HG02870 (cell line): Measurements from ENCODE around the gene PPP4R3B.
"Not testable (repeated sequence)": the region's sequence is repeated elsewhere in the genome, so short reads cannot be mapped to it uniquely, and the experiment has no call there.

Source experiments
- ATAC-seq: cut with Tn5 transposase; IDR thresholded peaks from one replicate; pipeline ENCODE4 v1.9.1; 2021; ENCODE audit warnings: mild to moderate bottlenecking, moderate library complexity; ENCODE audit not compliant: unreplicated experiment

Gene PPP4R3B

DNA sequence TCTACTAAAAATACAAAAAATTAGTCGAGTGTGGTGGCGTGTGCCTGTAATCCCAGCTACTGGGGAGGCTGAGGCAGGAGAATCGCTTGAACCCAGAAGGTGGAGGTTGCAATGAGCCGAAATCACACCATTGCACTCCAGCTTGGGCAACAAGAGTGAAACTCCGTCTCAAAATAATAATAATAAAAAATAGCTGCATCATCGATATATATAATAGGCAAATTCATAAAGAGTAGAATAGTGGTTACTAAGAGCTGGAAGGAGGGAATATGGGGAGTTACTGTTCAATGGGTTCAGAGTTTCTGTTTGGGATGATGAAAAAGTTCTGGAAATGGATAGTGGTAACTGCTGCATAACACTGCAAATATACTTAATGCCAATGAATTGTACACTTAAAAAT is 20.6 kb downstream of the PPP4R3B start:
- not testable (repeated sequence) for ATAC-seq

DNA sequence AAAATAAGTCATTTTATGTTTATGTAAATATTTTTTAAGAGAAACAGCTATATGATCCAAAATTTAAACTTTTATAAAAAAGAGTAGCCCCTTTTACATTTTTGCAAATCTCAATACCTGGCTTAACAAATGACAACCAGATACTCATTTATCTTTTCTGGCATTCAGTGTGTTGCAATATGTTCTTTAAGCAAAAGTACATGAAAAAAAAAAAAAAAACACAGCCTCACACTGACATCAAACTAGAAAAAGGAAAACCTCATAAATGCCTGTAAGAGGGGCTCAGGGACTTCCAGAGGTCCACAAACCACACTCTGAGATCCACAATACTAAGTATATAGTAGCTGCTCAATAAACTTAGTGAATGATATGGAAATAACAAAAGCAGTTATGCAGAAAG is 21.9 kb downstream of the PPP4R3B start:
- no peak for ATAC-seq

DNA sequence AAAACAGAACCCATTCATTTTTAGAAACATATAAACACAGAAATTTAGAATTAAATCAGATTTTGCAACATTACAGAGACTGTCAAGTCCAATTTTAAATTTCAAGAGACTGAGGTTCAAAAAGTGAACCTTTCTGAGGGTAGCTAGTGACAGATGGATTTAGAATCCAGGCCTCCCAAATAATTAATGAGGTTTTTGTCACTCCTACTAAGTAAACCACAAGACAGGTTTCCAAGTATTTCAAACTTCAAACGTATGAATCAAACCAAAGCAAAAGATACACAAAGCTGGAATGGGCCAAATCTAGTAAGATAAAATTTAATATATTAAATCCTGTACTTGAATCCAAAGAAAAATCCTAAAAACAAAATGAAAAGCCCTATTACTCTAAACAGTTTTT is 25.3 kb downstream of the PPP4R3B start:
- ATAC-seq: no peak

DNA sequence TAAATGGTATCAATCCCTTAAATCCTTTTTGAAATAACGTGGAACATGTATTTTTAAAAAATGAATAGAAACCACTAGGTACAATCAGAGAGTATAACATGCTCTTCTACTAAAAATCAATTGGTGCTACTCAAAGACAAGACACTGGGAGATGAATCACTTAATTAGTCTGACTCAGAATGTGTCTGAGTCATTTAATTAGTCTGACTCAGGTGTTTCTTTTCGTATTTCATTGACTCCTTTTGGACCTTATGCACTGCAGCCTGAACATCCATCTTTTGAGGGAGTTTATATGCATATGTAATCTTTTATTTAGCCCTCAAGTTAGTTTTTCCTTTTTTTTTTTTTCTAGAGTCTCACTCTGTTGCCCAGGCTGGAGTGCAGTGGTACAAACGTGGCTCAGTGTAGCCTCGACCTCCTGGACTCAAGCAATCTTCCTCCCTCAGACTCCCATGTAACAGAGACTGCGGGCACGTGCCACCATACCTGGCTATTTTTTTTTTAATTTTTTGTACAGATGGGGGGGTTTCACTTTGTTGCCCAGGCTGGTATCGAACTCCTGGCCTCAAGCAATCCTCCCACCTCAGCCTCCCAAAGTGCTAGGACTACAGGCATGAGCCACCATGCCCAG is 26.5 kb downstream of the PPP4R3B start:
- peak; percentile 94 for ATAC-seq

DNA sequence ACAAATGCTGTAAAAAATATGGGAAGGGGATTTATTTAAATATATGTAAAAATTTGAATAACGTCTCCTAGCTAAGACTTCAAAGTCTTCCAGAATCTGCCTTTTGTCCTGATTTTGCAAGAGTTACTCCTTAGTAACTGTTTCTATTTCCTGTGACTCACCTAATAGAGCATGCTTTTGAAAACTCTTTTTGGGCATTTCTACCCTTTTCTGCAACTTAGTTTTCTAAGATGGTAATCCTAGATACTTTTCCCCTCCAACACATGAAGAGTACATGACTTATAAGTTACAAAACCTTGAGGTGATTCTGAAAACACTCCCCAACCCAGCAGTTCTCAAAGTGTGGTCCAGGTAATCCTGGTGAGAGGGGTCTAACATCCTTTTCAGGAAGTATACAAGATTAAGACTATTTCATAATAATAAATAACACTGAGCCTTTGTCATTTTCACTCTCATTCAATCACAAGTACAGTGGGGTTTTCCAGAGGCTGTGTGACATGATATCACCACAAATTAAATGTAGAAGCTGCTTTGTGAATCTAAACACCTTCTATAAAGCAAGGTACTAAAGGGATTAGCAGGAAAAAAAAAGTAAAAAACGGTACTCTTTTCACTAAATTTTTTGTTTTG is 31.9 kb downstream of the PPP4R3B start:
- ATAC-seq: no peak

DNA sequence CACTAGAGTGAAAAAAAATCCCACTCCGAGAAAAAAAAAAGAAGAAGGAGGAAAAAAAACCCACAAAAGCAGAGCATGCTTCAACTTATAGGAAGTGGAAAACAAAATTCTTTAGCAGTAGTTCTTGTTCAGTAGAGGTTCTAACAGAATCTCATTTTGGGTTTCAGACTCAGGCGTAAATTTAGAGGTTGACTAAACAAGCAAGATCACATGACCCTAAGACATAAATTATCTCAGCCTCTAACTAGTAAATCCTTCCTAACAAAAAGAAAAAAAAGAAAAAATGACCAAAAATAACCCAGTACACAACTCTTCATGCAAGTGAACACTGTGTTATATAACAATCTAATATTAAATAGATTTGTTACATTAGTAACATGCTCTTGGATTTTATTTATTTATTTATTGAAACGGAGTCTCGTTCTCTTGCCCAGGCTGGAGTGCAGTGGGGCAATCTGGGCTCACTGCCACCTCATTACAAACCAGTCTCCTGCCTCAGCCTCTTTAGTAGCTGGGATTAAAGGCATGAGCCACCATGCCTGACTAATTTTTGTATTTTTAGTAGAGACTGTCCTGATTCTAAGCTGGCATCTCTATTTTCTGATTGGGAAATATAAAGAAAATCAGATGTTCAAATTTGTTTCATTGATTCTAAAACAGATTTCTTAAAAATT is 35.4 kb downstream of the PPP4R3B start:
- ATAC-seq: no peak

DNA sequence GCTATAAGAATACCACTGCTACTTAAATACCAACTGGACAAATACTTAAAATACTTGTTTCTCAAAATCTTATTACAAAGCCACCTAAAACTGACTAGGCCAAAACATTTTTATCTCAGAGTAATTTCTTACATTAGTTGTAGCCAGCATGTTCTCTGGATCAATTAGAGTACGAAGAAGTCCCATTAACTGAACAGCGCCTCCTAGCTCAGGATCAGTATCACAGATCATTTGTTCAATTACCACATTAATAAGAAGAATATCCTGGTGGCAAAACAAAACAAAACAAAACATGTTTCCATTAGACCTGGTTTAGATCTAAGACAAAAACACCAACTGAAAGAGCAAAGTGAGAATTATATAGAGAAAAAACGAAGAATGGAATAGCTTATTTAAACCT is 36.0 kb downstream of the PPP4R3B start:
- no peak for ATAC-seq

DNA sequence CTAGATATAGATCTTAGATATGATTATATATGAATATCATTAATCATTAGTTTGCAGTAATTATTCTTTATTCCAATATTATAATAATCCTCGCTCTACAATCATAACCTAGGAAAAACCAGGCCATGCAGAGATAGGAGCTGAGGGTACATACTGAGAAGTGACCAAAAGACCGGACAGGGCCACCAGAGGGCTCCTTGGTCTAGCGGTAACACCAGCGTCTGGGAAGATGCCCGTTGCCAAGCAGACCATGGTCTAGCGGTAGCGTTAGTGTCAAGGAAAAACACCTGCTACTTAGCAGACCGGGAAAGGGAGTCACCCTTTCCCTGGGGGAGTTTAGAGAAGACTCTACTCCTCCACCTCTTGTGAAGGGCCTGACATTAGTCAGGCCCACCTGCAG is 48.4 kb downstream of the PPP4R3B start:
- not testable (repeated sequence) for ATAC-seq

DNA sequence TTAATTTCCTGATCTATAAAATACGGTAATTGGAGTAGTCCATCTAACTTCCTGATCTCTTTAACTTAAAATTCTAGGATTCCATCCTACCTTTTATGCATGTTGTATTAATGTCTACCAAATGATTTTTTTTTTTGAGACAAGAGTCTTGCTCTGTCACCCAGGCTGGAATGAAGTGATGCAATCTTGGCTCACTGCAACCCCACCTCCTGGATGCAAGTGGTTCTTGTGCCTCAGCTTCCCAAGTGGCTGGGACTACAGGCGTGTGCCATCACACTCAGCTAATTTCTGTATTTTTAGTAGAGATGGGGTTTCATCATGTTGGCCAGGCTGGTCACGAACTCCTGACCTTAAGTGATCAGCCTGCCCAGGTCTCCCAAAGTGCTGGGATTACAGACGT is 50.1 kb downstream of the PPP4R3B start:
- no peak for ATAC-seq

DNA sequence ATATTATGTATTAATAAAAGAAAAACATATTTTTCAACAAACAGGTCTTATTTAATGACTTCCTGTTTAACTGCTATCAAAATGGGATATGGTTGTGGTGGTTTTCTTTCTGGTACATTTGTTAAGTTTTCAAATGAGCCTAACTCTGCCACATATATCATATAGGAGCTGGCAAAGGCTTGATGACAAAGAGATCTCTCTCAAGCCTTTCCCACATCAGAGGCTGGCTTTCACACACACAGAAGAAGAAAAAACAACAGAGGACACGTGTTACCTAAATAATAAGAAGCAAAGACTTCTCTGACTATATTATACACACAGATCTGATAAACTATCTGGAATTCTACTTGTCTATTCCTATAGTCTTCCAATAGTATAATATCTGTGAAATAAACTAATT is 51.8 kb downstream of the PPP4R3B start:
- ATAC-seq: no peak

DNA sequence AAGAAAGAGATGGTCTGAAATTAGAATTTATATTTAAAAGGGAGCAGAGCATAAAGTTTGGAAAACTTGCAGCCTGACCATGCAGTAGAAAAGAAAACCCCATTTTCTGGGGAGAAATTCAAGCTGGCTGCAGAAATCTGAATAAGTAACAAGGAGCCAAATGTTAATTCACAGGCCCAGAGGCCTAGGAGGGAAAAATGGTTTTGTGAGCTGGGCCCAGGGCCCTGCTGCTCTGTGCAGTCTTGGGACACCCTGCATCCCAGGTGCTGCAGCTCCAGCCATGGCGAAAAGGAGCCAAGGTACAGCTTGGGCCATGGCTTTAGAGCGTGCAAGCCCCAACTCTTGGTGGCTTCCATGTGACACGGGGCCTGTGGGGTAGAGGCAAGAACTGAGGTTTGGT is 56.6 kb downstream of the PPP4R3B start:
- ATAC-seq: no peak

DNA sequence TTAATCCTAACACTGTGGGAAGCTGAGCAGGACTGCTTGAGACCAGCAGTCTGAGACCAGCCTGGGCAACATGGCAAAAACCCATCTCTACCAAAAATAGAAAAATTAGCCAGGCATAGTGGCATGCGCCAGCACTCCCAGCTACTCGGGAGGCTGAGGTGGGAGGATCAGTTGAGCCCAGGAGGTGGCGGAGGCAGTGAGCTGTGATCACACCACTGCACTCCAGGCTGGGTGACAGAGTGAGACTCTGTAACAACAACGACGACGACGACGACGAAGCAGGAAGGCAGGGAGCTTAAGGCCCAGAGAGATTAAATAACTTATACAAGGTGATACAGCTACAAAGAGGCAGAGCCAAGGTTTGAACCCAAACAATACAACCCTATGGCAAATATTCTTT is 60.6 kb downstream of the PPP4R3B start:
- ATAC-seq: no peak

DNA sequence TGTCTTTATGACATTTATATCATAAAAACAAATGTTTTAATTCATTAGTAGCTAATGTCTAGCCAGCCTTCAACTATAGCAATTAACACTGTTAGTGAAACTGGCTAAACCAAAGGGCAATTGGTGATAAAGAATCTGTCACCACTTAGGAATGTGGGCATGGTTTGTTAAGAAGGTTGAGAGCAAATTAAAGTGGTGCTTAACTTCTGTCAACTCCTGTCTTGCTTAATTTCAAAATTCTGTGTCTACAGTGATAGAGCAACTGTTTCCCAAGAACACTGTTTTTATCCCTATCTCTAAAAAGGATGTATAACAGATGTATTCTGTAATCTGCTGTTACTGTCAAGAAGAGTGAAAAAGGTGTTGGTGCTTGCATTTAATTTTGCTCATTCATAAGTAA is 61.4 kb downstream of the PPP4R3B start:
- no peak for ATAC-seq

DNA sequence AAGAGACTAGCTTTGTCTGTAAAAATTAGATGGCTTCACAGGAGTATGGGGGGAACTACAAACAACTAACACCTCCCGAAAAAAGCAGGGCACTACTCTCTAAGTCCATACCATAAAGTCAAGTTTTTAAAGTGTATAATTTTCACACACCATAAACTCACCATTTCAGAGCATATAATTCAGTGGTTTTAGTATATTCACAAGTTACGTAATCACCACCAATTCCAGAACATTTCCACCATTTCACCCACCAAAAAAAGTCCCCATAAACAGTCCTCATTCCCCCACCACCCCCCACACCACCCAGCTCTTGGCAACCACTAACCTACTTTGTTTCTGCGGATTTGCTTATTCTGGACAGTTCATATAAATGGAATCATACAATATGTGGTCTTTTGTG is 64.1 kb downstream of the PPP4R3B start:
- no peak for ATAC-seq

DNA sequence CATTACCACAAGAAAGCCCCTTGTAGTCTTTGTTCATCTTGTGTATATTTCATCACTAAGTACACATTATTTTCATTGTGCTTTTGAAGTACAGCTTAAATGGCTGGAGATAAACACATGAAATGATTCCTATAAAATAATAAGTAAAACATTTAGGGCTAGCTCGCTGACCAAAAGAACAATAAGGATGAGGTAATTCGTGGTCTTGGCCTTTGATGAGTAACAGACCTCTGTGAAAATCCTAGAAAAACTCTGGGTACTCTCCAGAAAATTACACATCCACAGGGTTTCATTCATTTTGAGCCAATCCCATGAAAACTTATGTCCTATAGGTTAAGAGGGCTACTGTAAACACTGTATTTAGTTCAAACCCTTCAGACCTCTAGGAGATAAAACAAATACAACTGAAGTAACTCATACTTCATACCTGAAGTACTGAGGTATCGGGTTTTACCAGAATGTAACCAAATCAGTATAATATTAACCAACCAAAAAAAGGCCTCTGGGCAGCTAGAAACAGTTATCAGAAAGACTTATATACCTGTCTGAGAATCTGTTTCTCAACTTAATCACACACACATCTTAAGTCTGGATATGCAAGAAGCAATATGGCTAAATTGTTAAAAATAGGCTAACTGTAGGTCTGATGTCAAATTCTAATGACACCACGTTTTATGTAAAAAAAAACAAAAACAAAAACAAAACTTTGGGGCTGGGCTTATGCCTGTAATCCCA is 66.9 kb downstream of the PPP4R3B start:
- no peak for ATAC-seq

DNA sequence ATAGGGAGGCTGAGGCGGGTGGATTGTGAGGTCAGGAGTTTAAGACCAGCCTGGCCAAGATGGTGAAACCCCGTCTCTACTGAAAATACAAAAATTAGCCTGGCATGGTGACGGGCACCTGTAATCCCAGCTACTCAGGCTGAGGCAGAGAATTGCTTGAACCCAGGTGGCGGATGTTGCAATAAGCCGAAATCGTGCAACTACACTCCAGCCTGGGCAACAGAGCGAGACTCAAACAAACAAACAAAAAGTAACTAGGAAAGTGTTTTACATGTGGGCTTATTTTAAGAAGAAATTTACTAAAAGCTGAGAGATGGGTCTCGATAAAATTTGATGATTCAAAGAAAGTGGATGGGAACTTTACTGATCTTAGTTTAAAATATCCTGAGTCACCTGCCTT is 69.7 kb downstream of the PPP4R3B start:
- not testable (repeated sequence) for ATAC-seq

DNA sequence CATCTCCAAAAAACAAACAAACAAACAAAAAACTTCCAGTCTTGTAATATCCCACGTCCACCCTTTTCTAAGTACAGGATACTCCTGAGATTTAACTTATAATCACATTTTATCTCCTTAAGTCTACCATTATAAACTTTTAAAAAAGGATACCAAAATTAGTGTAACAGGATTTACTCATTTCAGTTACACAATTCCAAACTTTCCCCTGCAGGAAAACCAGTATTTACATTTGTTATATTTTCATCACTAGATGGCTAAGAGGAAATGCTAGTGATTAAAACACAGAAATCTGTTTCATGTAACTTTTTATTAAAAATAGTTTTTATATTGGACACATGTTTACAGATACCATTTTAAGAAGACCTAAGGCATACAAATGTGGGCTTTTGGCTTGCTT is 70.4 kb downstream of the PPP4R3B start:
- no peak for ATAC-seq

DNA sequence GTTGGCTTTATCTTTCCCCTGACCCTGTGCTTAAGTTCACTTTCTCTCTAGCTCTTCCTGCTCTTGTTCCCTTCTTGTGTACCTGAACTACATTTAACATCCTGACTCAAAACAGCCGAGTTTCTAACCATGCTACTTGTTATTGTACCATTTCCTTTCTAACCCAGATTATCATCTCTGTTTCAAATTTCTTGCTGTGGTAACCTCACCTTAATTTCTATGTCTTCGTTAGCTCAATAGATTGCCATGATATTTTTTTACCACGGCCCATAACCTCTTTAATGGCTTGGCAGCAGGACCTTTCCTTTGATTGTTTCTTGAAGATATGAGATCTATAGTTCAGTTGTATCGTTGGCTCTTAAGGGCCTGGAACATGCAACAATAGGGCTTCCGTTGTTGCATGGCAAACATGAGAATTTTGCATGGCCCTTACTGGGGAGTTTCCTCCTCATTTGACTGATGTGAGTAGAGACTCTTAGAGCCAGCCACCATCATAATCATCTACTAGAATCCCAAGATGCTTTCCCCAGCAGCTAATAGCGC is 86.8 kb downstream of the PPP4R3B start:
- no peak for ATAC-seq

DNA sequence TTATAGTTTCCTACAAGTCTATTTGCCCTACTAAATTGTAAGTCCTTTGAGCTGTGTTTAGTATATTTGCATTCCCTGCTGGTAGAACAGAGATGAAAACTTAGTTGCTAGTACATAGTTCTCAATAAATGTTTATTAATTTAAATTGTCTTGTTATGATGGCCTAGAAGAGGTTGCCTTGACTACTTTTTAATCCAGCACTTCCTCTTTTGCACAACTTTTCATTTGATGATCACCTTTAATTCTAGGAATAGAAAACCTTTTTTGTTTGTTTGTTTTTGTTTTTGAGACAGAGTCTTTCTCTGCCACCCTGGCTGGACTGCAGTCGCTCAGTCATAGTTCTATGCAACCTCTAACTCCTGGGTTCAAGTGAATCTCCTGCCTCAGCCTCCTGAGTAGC is 91.2 kb downstream of the PPP4R3B start:
- no peak for ATAC-seq

DNA sequence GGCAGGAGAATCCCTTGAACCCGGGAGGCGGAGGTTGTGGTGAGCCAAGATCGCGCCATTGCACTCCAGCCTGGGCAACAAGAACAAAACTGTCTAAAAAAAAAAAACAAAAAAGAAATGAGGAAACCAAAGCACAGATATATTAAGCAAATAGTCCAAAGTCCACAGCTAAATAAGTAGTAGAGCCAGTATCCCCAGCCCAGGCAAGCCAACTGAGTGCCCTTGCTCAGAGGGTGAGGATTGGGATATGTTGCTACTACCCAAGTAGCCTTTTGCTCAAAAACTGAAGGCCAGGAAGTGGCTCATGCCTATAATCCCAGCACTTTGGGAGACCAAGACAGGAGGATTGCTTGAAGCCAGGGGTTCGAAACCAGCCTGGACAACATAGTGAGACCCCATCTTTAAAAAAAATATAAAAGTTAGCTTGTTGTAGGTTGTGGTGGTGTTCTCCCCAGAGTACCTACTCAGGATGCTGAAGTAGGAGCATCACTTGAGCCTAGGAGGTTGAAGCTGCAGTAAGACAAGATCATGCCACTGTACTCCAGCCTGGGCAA is 92.5 kb downstream of the PPP4R3B start:
- ATAC-seq: no peak
